Loucy (cell line): Measurements from ENCODE around the gene WDR7.

Experiments used
- EZH2phosphoT487 ChIP-seq: fragments of 200-600 bp; IDR thresholded peaks from 2 replicates; pipeline ENCODE4 v1.6.1; 2018; ENCODE audit warnings: antibody characterized with exemption, mild to moderate bottlenecking, moderate library complexity, borderline replicate concordance
- TF ChIP-seq, protein P1 (sequence below): fragments of 200-600 bp; sonication (generic); conservative IDR thresholded peaks from 2 replicates; pipeline ENCODE4 v1.5.1; 2014; ENCODE audit warnings: mild to moderate bottlenecking, antibody characterized with exemption, low read length

DNA sequence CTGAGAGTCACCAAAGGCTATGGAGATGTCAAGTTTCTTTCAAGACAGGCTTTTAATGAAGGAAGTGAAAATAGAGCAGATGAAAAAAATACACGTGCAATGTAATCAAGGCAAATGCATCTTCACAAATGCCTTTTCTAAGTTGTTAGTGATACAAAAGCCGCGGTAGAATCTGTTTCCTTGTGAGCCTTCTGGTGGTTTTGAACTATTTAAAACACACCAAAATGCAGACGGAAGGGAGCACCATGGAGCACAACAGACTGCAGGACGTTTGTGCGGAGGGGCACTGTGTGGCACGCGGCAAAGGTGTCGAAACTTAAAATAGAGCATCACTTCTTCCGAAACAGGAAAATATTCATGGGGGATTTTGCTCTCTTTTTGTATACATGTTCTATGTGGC, 430.7 kb downstream of the WDR7 start:
- TF ChIP-seq, protein P1, sequence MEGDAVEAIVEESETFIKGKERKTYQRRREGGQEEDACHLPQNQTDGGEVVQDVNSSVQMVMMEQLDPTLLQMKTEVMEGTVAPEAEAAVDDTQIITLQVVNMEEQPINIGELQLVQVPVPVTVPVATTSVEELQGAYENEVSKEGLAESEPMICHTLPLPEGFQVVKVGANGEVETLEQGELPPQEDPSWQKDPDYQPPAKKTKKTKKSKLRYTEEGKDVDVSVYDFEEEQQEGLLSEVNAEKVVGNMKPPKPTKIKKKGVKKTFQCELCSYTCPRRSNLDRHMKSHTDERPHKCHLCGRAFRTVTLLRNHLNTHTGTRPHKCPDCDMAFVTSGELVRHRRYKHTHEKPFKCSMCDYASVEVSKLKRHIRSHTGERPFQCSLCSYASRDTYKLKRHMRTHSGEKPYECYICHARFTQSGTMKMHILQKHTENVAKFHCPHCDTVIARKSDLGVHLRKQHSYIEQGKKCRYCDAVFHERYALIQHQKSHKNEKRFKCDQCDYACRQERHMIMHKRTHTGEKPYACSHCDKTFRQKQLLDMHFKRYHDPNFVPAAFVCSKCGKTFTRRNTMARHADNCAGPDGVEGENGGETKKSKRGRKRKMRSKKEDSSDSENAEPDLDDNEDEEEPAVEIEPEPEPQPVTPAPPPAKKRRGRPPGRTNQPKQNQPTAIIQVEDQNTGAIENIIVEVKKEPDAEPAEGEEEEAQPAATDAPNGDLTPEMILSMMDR: no peak
- TF ChIP-seq EZH2phosphoT487: no peak
